NCI-H2107 treated with DMSO at 0.1 percent for 48 hours (cell line): ENCODE data around the gene KDM1A.
"Not testable (repeated sequence)": the region's sequence is repeated elsewhere in the genome, so short reads cannot be mapped to it uniquely, and the experiment has no call there.

Source experiments
- DNase-seq: peaks from one replicate; lab custom pipeline; 2025; ENCODE audit not compliant: unreplicated experiment; lab: John Stamatoyannopoulos, UW

Gene KDM1A

GRCh38 chr1:23019094-23019862 lies at the start of gene KDM1A:
TSS of gene KDM1A (plus strand) at chr1:23019468. CDS start at chr1:23019597, 129 bp downstream.
- DNase-seq, result peak; percentile 95

GRCh38 chr1:22970096-22970495 lies 49.2 kb upstream of the KDM1A start:
- no peak for DNase-seq

- DNase-seq, result no peak
Measured at GRCh38 chr1:22971161-22971560, 48.1 kb upstream of the KDM1A start.

GRCh38 chr1:22971611-22972405 lies 47.5 kb upstream of the KDM1A start:
- DNase-seq, result no peak

- DNase-seq, result no peak
Measured at GRCh38 chr1:22972760-22973159, 46.5 kb upstream of the KDM1A start, which contains the start of gene LACTBL1. TSS of gene LACTBL1 (minus strand) at chr1:22972866. CDS start at chr1:22972316, 550 bp downstream.

GRCh38 chr1:22975694-22976093 lies 43.6 kb upstream of the KDM1A start:
- no peak for DNase-seq

- DNase-seq, result no peak
Measured at GRCh38 chr1:22976127-22976460, 43.2 kb upstream of the KDM1A start.

- peak; percentile 91 for DNase-seq
Measured at GRCh38 chr1:22976461-22977243, 42.6 kb upstream of the KDM1A start.

- no peak for DNase-seq
Measured at GRCh38 chr1:22978299-22978698, 41.0 kb upstream of the KDM1A start.

GRCh38 chr1:22980471-22980790 lies 38.8 kb upstream of the KDM1A start:
- not testable (repeated sequence) for DNase-seq

- no peak for DNase-seq
Measured at GRCh38 chr1:22983944-22984343, 35.3 kb upstream of the KDM1A start.

GRCh38 chr1:22992384-22992783 lies 26.9 kb upstream of the KDM1A start:
- not testable (repeated sequence) for DNase-seq

GRCh38 chr1:22993220-22993795 lies 26.0 kb upstream of the KDM1A start:
- not testable (repeated sequence) for DNase-seq

- DNase-seq, result no peak
Measured at GRCh38 chr1:22995774-22996173, 23.5 kb upstream of the KDM1A start.

- not testable (repeated sequence) for DNase-seq
Measured at GRCh38 chr1:22997528-22997927, 21.7 kb upstream of the KDM1A start.

- DNase-seq, result not testable (repeated sequence)
Measured at GRCh38 chr1:23000133-23000532, 19.1 kb upstream of the KDM1A start.

- DNase-seq, result not testable (repeated sequence)
Measured at GRCh38 chr1:23002218-23002617, 17.1 kb upstream of the KDM1A start.

GRCh38 chr1:23004112-23004511 lies 15.2 kb upstream of the KDM1A start:
- no peak for DNase-seq

- not testable (repeated sequence) for DNase-seq
Measured at GRCh38 chr1:23004769-23005168, 14.5 kb upstream of the KDM1A start.

- DNase-seq, result no peak
Measured at GRCh38 chr1:23007106-23007505, 12.2 kb upstream of the KDM1A start.

GRCh38 chr1:23008901-23009300 lies 10.4 kb upstream of the KDM1A start:
- no peak for DNase-seq
